Left lung (tissue), 10 donors: Measurements from ENCODE around the gene FNDC8. TPM values are rescaled to one million over a fixed set of nuclear protein-coding genes. Genes with fewer than 3 reads are reported as not detected.

Experiments used
- ATAC-seq: fragments of 200-7000 bp; cut with Tn5 transposase; one replicate; pipeline ENCODE4 v1.9.1; 2020; ENCODE audit warnings: moderate library complexity
- DNase-seq, 4 donors: peaks; one replicate each; pipeline ENCODE4 v3.0.0-alpha.2; 2013 to 2020
- H3K27ac ChIP-seq, 2 donors: fragments of 200-600 bp; sonication (generic) in 1 of 2; one replicate each; pipeline versions ENCODE4 v1.5.0 to v1.8.0; 2020 to 2021
- H3K27me3 ChIP-seq, 2 donors: fragments of 200-600 bp; sonication (generic) in 1 of 2; one replicate each; pipeline versions ENCODE4 v1.5.0 to v1.8.0; 2020 to 2021
- H3K36me3 ChIP-seq, 2 donors: fragments of 200-600 bp; sonication (generic) in 1 of 2; one replicate each; pipeline versions ENCODE4 v1.5.0 to v1.8.0; 2020 to 2021
- H3K4me1 ChIP-seq, 2 donors: fragments of 200-600 bp; one replicate each; pipeline ENCODE4 v1.8.0; 2021
- H3K4me3 ChIP-seq, 2 donors: fragments of 200-600 bp; sonication (generic) in 1 of 2; one replicate each; pipeline versions ENCODE4 v1.5.0 to v1.8.0; 2020 to 2021; ENCODE audit warnings: mild to moderate bottlenecking in 1 of 2
- H3K9me3 ChIP-seq, 2 donors: fragments of 200-600 bp; sonication (generic) in 1 of 2; one replicate each; pipeline versions ENCODE4 v1.5.0 to v1.8.0; 2020 to 2021
- CTCF ChIP-seq, 2 donors: fragments of 200-600 bp; sonication (generic) in 1 of 2; IDR thresholded peaks; one replicate each; pipeline versions ENCODE4 v1.5.0 to v1.8.0; 2021; ENCODE audit warnings: antibody characterized with exemption in 2 of 2
- intact Hi-C, 2 donors: fragments of 100-400 bp; cut with DNase I; formaldehyde crosslinking; loops; one replicate each; pipeline versions ENCODE4 v1.11.2 to v1.14.2; 2022
- polyA plus RNA-seq, 6 donors: library from polyadenylated mRNA; unstranded; fragments of 120-200 nt; gene quantifications; one replicate each; pipeline ENCODE4 v1.2.1, GENCODE V29; 2013; ENCODE audit not compliant: insufficient read length in 6 of 6
- total RNA-seq, 2 donors: library from RNA; stranded (reverse); fragmentation: NEBNext Ultra II Directional; extraction: Animal tissue kit (Norgen Biotek cat#: 25700); gene quantifications; one replicate each; pipeline ENCODE4 v1.2.1, GENCODE V29; 2021
- donor health status: DM: no; HTN: yes; CAD: no.
- donor health status: DM: no; HTN: no; CAD: no.

Gene FNDC8
- total and polyA plus RNA-seq, 8 donors: 0.20 to 0.34 (median 0.25) TPM; not detected in 3

- TF ChIP-seq CTCF (IDR thresholded peaks at IDR 0.05): no peak
- Histone ChIP-seq H3K27ac (no peak overlapping the region), H3K9me3 (no peaks in the 10 kb centered on the region), H3K4me1 (no peaks in the 10 kb centered on the region), H3K4me3 (no peak overlapping the region), H3K27me3 (no peaks in the 10 kb centered on the region), H3K36me3 (peaks cover 0 to 48% of the 10 kb centered on the region in 2 donors)
- intact Hi-C loops: no loop called here
- ATAC-seq (no peak), DNase-seq (no peak)
Measured at GRCh38 chr17:35130392-35130791, 9.0 kb downstream of the FNDC8 start.

- TF ChIP-seq CTCF (IDR thresholded peaks at IDR 0.05): no peak
- Histone ChIP-seq H3K9me3 (no peaks in the 10 kb centered on the region), H3K4me1 (no peaks in the 10 kb centered on the region), H3K4me3 (no peak overlapping the region), H3K36me3 (peaks cover 0 to 66% of the 10 kb centered on the region in 2 donors), H3K27ac (no peak overlapping the region), H3K27me3 (no peaks in the 10 kb centered on the region)
- DNase-seq: no peak
- ATAC-seq: no peak
- intact Hi-C loops: no loop called here
Measured at GRCh38 chr17:35132099-35132498, 10.7 kb downstream of the FNDC8 start.

- ATAC-seq: no peak
- DNase-seq: no peak
- Histone ChIP-seq H3K4me1 (no peaks in the 10 kb centered on the region), H3K27me3 (no peaks in the 10 kb centered on the region), H3K9me3 (no peaks in the 10 kb centered on the region), H3K36me3 (peaks cover 0 to 74% of the 10 kb centered on the region in 2 donors), H3K4me3 (no peak overlapping the region), H3K27ac (no peak overlapping the region)
- no peak for TF ChIP-seq CTCF (IDR thresholded peaks at IDR 0.05)
- intact Hi-C loops: no loop called here
Measured at GRCh38 chr17:35132816-35133550, 11.6 kb downstream of the FNDC8 start.

GRCh38 chr17:35135322-35135721, 13.9 kb downstream of the FNDC8 start:
- Histone ChIP-seq H3K4me3 (no peak overlapping the region), H3K9me3 (no peaks in the 10 kb centered on the region), H3K36me3 (peaks cover 0 to 90% of the 10 kb centered on the region in 2 donors), H3K27ac (no peak overlapping the region), H3K27me3 (no peaks in the 10 kb centered on the region), H3K4me1 (peaks cover 0 to 5% of the 10 kb centered on the region in 2 donors)
- intact Hi-C loops: no loop called here
- ATAC-seq (no peak), DNase-seq (no peak)
- no peak for TF ChIP-seq CTCF (IDR thresholded peaks at IDR 0.05)

- H3K9me3 ChIP-seq: no peaks in the 10 kb centered on the region
- H3K27ac ChIP-seq: no peak overlapping the region
- no peak overlapping the region for H3K4me3 ChIP-seq
- no peak for TF ChIP-seq CTCF (IDR thresholded peaks at IDR 0.05)
- no peaks in the 10 kb centered on the region for H3K27me3 ChIP-seq
- no peak for ATAC-seq
- intact Hi-C loops: no loop called here
- H3K4me1 ChIP-seq: peaks cover 4 to 27% of the 10 kb centered on the region in 2 donors
- DNase-seq: no peak
- H3K36me3 ChIP-seq: peaks cover 0 to 63% of the 10 kb centered on the region in 2 donors
Measured at GRCh38 chr17:35138218-35138617, 16.8 kb downstream of the FNDC8 start.
